GM19395 (cell line): Measurements from ENCODE around the gene ZP1.

Experiments
- ATAC-seq: cut with Tn5 transposase; IDR thresholded peaks from one replicate; pipeline ENCODE4 v1.9.1; 2021; ENCODE audit warnings: mild to moderate bottlenecking, moderate library complexity; ENCODE audit not compliant: unreplicated experiment

Gene ZP1

DNA sequence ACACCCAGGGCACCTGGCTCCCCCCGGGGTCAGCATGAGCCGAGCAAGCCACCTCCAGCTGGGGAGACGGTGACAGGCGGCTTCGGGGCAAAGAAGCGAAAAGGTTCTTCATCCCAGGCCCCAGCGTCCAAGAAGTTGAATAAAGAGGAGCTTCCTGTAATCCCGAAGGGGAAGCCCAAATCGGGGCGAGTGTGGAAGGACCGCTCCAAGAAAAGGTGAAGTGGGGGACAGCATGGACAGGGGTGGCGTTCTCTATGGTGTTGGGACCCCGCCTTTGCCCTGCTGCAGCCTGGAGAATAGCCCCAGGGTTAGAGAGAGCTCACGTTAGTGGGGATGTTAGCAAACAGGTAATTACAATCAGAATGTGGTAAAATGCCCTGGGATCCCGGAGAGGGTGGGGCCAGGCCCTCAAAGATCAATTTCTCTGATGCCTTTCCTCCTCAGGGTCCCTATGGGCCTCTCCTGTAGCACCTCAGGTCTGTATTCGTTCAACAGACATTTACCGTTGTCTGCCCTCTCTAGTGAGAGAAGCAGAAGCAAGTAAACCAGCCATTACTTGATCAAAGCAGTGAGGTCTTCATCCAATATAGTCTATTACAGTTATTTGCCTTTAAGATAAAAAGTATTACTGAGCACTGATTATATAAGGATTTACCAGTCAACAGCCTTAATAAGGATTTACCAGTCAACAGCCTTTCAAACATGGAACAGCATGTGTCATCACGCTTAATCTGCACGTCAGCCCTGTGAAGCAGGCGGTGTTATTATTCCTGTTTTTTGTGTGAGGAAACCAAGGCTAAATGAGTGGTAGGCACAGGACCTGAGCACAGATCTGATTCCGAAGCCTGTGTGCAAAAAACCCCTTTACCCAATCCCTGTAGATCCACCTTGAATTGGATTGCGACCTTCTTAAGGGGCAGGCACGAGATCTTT, 24.4 kb upstream of the ZP1 start:
- no peak for ATAC-seq

GRCh38 chr11:60844045-60844869, 23.1 kb upstream of the ZP1 start:
- no peak for ATAC-seq

GRCh38 chr11:60844870-60845221, 22.5 kb upstream of the ZP1 start:
- ATAC-seq, result no peak

DNA sequence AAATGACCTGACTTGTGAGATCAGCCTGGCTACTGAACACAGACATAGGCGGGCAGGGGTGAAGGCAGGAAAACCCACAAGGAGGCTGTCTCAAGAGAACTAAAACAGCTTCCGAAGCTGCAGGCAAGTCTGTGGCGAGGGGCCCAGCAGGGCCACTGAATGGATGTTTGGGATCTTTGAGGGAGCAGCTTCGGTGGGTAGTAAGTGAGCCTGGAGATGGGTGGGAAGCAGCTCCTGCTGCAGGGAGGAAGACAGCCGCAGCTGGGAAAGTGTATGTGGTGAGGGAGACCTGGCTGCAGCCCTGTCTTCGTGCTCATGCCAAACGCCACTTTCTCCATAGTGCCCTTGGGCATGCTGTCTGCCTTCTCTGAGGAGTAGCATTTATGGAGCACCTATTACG, 22.0 kb upstream of the ZP1 start:
- ATAC-seq, result no peak

DNA sequence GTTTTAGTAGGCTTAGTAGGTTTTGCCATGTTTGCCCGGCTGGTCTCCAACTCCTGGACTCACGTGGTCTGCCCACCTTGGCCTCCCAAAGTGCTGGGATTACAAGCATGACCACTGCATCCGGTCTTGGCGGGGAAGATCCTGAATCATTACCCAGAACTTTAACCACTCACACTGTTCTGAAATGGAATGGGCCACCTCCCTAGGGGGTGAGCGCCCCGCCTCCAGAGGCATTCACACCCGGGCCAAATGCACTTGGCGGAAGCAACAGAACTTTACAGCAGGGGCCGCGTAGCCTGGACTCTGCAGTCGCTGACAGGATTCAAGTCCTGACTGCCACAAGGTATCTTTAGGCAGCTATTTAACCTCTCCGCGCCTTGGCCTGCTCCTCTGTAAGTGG, 20.1 kb upstream of the ZP1 start:
- no peak for ATAC-seq

GRCh38 chr11:60847896-60848295, 19.4 kb upstream of the ZP1 start:
- ATAC-seq, result no peak

DNA sequence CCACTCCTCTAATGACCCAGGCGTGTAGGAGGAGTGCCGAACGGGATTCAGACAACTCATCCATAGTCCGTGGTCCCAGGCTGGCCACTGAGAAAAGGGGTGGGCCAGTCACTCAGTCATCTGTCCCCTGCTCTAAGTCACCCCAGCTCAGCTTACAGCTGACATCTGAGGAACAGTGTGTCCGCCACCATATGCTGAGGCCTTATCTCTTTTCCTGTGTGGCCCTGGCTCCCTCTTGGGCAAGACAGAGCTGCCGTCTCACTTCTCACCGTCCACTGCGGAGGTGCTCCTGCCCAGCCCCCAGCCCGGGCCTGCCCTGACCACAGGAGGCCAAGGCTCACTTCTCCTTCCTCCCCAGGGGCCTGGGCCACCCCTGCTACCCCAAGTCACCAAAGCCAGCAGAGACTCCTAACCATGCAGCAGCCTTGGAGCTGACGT, 18.6 kb upstream of the ZP1 start:
- ATAC-seq, result no peak

GRCh38 chr11:60849641-60850520, 17.5 kb upstream of the ZP1 start:
- no peak for ATAC-seq

DNA sequence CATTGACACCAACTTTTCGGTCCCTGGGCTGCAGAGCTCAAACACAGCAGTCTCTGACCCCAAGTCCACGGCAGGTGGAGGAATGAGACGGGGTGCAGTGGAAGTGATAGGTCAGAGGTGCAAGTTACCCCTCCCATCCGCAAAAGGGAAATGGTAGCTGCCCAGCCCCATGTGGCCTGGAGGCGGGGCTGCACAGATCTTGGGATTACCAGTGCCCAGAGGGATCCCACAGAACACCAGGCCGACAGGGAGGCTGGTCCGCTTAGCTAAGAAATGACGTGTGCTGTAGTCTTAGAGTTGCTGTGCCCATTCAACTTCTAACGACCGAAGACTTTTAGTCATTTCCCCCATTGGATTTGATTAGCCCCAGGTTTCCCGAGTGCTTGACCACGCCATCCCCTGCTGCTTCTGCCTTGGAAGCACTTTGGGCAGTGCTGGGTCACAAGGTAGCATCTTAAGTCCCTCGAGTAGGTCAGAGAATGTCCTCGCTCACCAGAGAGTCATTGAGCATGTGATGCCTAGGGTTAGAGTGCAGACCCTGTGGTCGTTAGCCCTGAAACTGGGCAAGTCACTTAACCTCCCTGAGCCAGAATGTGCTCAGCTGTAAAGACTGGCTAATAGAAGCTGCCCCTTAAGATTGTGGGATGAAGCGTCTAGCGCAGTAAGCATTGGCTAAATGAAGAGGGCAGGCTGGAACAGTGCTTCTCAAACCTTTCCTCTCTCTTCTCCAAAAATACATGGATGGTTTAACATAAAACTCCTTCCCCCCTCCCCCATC, 15.8 kb upstream of the ZP1 start:
- ATAC-seq, result no peak

- ATAC-seq, result no peak
Observed at GRCh38 chr11:60852117-60852981, 15.0 kb upstream of the ZP1 start.

DNA sequence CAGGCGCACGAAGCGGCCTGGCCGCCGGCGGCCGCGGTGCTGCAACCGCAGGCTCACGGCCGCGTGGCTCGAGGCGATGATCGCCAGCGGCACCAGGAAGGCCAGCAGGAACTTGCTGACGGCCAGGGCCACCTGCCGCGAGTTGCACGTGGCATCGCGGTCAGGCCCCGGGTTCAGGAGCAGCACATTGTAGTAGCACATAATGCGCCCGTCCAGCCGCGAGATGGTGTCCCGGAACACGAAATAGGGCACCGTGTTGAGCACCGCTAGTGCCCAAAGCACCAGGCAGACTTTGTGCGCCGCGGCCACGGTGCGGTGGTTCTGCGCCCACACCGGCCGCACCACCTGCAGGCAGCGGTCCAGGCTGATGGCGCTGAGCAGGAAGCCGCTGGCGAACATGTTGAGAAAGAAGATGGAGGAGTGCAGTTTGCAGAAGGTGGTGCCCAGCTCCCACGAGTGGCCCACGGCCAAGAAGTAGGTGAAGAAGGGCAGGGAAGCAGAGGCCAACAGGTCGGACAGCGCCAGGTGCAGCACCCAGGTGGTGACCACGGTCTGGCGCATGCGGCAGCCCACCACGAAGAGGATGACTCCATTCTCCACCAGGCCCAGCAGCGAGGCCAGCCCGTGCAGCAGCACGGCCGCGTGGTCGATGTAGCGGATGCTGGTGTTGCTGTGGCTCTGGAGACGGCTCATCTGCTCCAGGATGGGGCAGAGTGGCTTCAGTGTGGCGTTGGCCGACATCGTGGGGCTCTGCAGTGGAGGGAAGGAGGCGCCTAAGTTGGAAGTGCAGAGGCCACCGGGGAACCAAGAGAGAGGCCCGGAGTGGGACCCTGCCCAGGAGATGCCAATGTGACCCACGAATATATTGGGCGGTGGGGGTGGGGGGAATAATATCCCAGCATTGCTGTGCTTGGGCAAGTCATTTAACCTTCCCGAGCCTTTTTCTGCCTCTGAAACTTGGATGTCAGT, 14.1 kb upstream of the ZP1 start:
- ATAC-seq, result no peak

DNA sequence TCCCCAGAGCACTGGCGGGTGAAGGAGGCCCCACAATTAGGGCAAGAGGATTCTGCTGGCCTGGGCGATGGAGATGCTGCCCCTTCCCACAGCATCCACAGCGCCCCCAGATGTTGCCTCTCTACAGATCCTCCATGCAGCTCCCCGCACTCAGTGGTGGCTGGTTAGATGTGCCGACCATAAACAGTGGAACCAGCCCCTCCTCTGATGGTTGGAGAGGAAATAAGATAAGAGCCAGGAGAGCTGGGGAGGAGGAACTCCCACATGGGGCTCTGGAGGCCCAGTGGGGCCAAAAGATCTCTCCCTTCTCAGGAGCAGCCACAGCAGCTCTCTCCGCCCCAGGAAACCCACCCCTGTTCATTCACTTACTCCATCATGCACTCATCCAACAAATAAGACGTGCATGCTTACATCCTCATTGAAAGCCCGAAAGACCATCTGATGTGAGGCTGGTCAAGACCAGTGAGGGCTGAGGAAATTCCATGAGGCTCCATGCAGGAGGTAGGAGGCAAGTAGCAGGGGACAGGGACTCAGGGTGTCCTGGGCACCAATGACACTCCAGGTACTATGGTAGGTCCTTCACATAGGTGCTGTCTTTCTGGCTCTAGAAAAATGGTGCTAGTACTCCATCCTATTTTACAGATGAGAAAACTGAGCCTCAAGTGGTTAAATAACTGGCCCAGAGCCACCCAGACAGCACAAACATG, 13.0 kb upstream of the ZP1 start:
- ATAC-seq, result no peak

DNA sequence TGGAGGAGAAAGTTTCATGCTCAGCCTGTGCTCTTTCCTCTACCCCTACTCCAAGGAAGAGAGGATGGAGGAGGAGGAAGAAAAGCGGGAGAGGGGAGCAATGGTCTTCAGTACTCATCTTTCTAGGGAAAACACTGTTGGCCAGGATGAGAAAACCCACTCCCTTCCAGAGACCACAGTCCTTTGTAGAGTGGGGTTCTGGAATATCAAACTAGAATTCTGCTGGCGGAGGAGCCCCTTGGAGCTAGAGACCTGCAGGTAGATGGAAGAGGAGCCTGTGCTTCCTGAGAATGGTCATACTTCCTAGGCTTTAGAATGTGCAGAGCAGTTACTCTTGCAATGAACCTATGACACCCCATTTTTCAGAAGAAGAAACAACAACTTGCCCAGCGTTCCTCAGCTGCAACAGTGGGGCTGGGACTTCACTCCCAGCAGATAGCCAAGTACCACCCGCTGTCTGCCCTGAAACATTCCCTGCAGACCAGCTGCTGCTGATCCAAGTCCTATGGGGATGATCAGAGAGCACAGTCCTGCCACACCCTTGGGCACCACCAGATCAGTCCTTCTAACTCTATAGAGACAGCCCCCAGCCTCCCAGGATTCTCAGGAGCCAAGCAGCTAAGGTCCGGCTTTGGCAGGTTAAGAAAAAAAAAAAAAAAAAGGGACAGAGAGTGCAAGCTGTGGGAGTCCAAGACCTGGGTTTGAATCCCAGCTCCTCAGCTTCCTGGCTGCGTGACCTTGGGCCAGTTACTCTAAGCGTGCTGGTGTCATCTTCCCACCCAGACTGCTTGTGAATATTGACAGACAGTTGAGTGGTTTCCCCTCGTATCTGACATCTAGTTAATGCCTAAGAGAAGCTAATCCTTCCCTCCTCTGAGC, 12.3 kb upstream of the ZP1 start:
- no peak for ATAC-seq

DNA sequence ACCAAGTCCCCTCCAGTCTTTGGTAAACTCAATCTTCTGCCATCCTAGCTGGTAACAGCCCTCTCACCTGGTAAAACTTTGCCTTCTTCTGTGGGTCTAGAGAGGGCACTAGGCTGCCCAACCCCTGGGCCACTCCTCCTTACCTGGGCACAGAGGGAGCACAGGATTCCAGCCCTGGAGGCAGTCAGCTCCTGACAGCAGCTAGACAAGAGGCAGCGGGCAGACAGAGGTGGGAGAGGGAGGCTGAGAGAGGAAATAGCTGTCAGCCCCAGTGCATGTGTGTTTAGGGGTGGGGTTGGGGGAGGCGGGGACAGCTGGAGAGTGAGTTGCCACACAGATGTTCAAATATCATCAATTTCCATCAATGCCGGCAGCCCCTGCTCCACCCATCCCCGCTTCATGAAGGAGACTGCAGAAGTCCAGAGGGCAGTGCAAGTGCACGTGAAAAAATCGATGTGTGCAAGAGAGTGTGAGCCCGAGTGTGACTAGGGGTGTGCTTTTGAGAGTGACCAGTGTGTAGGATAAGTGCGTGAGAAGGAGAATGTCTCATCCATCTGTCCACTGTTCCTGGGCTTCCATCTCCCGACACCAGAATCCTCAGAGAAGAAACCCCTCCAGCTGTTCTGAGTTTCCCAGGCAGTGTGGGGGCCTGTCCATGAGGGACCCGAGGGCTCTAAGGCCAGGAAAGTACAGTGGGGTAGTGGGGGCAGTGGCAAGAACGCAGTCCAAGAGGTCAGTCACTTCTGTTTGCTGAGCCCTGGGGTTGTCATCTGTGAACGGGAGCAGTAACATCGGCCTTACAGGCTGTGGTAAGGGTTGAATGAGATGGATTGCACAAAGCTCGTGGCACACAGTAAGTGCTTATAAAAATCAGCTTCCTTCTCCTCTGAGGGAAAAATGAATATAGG, 11.4 kb upstream of the ZP1 start, which contains the start of gene PTGDR2:
TSS of gene PTGDR2 (minus strand) at position 225 of the 908 bp plus-strand sequence. CDS start 2,228 bp downstream, outside the sequence.
- no peak for ATAC-seq
